ENCODE measurements around the gene CROCC. TPM values are rescaled to one million over a fixed set of nuclear protein-coding genes. Genes with fewer than 3 reads are reported as not detected.
A peak's percentile ranks its signal among the peaks of the same experiment; 100 is the strongest.
"Not testable (repeated sequence)": the region's sequence is repeated elsewhere in the genome, so short reads cannot be mapped to it uniquely, and the experiment has no call there.

The CROCC gene
- total RNA-seq, 2 donors from 2014 or later = 12.6 to 21.6 TPM

DNA sequence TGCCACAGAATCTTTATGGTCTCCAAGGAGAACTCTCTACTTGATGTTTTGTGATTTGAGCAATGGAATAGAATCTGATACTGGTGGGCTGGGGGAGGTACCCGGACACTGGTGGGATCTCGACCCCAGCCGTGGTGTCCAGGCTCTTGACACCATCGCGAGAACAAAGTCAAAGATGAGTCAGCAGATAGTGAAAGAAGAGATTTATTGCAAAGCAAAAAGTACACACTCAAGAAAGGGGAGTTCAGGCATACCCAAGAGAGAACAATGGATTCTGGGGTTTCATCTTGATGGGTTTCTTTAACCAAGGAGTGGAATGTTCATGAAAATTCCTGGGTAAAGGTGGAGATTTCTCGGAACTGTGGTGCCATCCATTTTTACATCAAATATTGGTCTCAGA, 27.4 kb upstream of the CROCC start:
- intact Hi-C loops (cut with DNase I); DNase-seq (ENCODE audit: low spot score): not testable (repeated sequence)

DNA sequence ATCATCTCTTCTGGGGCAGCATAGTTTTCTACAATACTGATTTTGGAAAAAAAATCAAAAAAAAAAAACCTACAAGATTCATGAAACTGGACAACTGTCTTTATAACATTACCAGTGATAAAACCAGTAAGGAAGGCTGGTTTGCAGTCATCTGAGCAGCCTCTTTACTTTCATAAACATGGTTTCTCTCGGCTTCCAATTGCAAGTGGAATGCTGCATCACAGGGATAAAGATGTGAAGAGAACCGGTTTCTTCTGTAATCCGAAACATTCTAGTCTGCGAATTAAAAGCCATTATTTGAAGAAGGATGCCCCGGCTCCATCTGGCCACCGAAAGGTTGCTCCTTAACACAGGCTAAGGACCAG, 26.5 kb upstream of the CROCC start:
- intact Hi-C loops (cut with DNase I); DNase-seq (ENCODE audit: low spot score): not testable (repeated sequence)

DNA sequence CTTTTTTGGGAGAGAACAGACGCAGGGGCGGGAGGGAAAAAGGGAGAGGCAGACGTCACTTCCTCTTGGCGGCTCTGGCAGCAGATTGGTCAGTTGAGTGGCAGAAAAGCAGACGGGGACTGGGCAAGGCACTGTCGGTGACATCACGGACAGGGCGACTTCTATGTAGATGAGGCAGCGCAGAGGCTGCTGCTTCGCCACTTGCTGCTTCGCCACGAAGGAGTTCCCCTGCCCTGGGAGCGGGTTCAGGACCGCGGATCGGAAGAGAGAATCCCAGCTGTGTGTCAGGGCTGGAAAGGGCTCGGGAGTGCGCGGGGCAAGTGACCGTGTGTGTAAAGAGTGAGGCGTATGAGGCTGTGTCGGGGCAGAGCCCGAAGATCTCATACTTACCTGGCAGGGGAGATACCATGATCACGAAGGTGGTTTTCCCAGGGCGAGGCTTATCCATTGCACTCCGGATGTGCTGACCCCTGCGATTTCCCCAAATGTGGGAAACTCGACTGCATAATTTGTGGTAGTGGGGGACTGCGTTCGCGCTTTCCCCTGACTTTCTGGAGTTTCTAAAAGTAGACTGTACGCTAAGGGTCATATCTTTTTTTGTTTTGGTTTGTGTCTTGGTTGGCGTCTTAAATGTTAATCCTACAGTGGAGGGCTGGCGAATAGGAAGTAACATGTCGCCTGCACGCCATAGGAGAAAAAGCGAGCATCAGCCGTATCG, 26.0 kb upstream of the CROCC start, which contains the start of gene RNU1-2:
TSS of gene RNU1-2 (plus strand) at position 383 of the 718 bp plus-strand sequence.
- intact Hi-C loops (cut with DNase I) = not testable (repeated sequence)

DNA sequence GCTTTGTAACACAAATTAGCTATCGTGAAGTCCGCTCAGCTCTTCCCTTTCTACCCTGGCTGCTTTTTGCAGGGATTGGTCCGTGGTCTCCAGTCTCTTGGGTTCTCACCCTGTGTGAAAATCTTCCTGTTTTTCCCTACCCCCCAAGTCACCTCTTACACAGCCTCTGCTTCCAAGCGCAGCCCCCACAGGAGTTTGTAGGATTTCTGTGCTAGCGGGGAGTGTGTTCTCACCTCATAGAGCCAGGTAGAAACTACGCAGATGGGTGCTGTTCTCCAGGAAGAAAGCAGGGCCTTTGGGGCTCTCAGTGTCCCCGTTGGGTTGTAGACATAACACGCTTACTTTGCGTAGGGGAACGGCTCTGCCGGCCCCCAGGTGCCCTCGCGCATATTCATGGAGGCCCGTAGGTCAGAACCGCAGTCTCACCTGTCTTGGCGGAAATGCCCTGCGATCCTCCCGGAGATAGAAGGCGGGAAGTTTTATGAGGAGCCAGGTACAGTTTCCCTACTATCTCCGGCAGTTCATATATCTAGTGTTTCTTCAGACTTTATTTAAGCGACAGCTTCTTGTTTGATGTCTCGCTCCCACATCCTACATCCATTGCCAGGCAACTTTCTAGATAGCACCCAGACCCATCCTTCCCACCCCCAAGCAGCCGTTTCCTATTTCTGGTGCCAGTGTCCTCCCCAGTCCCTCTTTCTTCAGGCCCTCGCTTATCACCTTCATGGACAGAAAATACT, 25.2 kb upstream of the CROCC start:
- intact Hi-C loops (cut with DNase I); DNase-seq (ENCODE audit: low spot score): not testable (repeated sequence)

More for the DNA sequence above, 26.0 kb upstream of the CROCC start, which contains the start of gene RNU1-2:
- peak; percentile 96 for DNase-seq (ENCODE audit: low spot score)

DNA sequence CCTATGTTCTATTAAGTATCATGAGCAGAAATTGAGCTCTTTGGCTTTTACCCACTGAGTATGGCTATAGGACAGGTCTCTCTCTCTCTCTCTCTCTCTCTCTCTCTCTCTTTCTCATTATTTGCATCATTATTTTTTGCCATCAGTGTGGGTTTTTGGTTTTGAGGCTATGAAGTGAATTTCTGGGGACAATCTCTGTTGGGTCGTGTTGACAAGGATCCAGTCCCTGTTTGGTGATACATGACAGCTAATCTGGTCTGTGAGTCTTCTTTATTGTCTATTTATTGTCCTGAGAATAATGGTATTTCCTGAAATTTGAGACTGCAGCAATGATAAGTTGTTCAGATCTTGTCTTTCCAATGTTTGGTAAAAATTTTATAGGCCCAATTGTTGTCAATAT, 24.1 kb upstream of the CROCC start:
- DNase-seq (ENCODE audit: low spot score); intact Hi-C loops (cut with DNase I): not testable (repeated sequence)

DNA sequence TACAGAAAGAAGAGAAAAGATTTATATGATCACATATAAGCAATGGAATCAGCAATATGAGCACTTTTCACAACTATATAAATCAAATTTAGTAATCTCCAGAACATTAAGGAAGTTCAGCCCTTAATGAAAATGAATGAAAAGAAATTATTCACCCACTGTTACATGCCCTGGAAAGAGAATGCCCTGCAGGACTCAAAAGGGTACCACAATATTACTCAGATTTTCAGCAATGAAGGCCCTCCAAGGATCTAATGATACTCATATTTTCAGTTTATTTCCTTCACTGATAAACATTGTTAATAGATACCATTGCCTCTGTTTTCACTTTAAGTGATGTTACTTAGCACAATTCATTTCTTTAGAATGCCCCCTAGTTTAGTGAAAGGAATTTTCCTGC, 23.4 kb upstream of the CROCC start:
- intact Hi-C loops (cut with DNase I) = not testable (repeated sequence)

DNA sequence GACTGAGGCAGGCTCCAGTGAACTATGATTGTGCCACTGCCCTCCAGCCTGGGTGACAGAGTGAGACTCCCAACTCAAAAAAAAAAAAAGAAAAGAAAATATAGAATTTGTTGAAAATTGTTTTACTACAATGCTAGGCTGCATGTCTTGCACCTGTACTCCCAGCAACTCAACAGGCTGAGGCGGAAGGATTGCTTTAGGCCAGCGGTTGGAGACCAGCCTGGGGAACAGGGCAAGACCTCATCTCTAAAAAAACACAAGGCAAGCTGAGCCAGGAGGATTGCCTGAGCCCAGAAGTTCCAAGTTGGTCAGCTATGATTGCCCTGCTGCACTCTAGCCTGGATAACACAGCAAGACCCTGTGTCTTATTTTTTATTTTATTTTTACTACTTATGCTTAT, 22.7 kb upstream of the CROCC start:
- DNase-seq (ENCODE audit: low spot score); intact Hi-C loops (cut with DNase I): not testable (repeated sequence)

More for the DNA sequence above, 23.4 kb upstream of the CROCC start:
- DNase-seq (ENCODE audit: low spot score) = not testable (repeated sequence)

DNA sequence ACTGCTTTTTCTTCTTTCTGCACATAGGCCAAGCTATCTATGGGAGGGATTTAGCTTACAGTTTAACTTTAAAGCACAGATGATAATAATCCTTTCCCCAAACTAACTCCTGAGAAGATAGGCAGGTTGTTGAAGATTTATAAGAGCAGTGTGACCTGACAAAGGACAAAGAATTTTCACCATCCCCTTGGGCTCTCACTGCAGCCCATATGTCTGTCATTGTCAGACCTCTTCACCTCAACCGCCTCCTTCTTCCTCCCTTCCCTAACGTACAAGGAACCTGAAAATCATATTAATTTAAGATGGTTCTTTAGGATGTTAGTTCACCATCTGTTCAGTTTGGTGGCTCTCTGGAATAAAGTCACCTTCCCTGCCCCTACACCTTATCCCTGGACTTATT, 21.0 kb upstream of the CROCC start:
- no peak for DNase-seq (ENCODE audit: low spot score)
- intact Hi-C loops (cut with DNase I) = no loop called here

DNA sequence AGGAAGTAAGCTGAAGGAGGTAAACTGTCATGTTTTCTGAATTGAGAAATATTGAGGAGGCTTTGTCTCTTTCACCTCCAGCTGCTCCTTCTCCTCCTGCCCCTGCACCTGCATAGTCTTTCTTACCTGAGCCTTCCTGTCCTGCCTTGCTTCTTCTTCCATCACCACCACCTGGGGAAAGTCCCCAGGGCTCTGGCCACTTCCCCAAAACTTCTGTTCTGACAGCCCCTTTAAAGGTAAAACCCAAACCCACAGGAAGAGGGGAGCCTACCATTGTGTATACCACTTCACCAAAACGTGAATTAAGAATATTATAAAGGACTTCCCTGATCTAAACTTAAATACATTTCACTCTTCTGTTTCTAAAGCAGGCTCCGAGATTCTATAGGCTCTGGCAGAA, 20.4 kb upstream of the CROCC start:
- intact Hi-C loops (cut with DNase I); DNase-seq (ENCODE audit: low spot score): not testable (repeated sequence)

DNA sequence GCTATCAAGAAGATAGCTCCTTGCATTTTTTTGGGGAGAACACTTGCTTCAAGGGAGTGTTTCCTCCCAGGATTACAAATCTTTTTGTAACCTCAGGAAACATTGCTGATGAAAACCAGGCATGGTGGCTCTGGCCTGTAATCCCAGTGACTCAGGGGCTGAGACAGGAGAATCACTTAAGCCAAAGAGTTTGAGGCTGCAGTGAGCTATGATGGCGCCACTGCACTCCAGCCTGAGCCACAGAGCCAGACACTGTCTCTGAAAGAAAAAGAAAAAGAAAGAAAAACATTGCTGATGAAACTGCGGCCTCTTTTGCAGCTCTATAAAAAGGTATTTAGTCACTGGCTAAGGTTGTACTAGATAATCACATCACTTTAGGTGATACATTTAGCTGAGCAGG, 18.7 kb upstream of the CROCC start:
- intact Hi-C loops (cut with DNase I) = no loop called here

DNA sequence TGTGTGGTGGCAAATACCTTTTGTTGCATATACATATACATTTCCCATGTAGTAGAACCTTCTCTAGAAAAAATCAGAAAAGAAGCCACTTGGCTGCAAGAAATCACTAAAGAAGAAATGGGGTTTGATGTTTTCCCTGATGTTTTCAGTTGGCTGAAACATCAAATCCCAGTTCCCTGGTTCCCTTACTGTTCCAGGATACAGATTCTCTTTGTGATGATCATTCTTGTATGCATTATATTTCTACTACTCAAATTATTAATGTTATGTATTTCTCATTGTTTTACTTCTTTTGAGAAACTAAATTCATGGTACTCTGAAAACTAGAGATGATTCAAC, 18.3 kb upstream of the CROCC start:
- intact Hi-C loops (cut with DNase I) = no loop called here
- no peak for DNase-seq (ENCODE audit: low spot score)

More for the DNA sequence above, 18.7 kb upstream of the CROCC start:
- DNase-seq (ENCODE audit: low spot score) = no peak

DNA sequence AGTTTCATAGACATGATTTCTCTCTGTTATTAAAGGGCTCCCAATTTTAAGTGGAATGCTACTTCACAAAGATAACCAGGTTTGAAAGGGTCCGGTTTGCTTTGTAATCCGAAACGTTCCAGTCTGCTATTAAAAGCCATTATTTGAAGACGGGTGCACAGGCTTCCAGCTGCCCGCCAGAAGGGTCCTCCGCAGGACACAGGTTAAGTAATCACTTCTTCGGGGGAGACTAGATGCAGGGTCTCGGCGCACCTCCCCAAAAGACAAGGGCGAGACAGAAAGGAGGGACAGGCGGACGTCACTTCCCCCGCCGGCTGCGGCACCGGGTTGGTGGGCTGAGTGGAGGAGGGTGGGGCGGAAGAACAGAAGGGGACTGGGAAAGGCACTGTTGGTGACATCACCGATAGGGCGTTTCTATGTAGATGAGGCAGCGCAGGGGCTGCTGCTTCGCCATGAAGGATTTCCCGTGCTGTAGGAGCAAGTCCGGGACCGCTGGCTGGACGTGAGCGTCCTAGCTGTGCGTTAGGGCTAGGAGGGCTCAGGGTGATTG, 17.1 kb upstream of the CROCC start:
- DNase-seq (ENCODE audit: low spot score) = peak; percentile 100
- intact Hi-C loops (cut with DNase I) = no loop called here

DNA sequence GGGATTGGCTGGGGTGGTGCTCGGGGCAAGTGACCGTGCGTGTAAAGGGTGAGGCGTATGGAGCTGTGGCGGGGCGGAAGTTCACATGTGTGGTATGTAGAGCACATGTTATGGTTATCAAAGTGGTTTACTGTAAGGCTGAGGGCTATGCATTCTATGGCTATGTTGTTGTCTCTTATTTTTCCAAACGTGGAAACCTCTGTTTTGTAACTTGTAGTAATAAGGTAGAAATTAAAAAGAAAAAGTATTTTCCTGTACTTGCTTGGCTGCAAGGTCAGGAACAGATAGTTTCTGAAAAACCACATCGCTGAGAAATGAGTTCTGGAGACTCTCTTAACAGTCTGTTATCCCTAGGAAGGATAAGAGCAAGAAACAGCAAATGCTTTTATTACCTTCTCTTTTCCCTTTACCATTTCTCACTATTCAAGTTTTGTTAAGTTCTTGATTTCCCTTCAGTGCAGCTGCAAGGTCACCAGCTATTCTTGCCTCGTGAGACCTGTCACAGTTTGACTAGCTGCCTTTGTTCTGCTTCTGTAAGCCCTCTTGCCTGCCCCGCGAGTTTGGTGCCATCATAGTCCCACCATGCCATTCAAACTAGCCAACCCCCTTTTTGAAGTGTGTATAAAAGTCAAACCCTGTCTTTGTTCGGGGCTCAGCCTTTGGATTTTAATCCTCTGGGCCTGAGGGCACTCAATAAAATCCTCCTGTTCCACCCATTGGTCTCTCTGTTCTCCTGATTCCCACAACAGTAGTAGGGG, 16.4 kb upstream of the CROCC start:
- DNase-seq (ENCODE audit: low spot score) = peak; percentile 79
- intact Hi-C loops (cut with DNase I) = no loop called here

DNA sequence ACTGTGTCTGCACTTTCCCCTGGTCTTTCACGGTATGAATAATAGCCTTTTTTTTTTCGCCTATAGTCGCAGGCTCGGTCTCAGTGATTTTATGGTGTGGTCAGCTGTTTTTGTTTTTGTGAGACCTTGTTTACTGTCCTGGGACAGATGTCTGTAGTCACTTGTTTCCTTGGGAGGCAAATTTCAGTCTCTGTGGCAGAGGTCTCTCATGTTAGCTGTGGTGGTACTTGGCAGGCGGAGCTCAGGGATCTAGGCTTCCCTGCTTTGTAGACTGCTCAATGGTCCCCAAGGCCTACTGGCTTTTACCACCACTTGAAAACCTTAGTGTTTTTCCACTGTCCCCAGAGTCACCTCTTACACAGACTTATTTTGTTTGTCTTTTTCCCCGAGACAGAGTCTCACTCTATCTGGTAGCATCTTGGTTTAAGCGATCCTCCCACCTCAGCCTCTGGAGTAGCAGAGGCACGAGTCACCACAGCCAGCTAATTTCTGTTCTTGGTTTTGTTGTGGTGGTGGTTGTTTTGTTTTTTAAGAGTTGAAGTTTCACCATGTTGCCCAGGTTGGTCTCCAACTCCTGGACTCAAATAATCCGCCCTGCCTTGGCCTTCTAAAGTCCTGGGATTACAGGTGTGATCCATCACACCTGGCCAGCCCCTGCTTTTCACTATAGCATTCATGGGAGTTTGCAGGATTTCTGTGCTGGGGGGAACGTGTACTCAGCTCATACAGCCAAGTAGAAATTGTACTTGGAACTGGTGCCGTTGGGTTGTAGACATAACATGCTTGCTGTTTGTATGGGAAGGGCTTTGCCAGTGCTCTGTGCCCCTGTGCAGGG, 15.6 kb upstream of the CROCC start:
- intact Hi-C loops (cut with DNase I) = no loop called here
- DNase-seq (ENCODE audit: low spot score) = no peak

DNA sequence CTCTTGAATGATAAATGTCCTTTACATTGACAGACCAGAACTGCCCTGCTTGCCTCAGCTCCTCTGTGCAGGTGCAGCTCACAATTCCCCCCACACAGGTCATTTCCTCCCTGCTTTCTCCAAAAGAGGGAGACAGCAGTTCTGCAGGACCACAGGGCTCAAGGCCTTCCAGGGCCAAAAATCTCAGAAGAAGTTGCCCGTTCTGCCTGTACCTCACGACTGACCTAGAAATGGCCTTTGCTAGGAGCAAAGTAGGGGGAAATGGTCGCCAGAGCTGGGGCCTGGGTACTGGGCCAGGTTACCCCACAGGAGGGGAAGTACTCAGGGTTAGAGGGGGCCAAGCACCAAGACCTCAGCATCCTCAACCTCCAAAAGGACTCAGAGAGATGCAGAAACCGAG, 14.9 kb upstream of the CROCC start:
- no peak for DNase-seq (ENCODE audit: low spot score)
- intact Hi-C loops (cut with DNase I) = no loop called here

DNA sequence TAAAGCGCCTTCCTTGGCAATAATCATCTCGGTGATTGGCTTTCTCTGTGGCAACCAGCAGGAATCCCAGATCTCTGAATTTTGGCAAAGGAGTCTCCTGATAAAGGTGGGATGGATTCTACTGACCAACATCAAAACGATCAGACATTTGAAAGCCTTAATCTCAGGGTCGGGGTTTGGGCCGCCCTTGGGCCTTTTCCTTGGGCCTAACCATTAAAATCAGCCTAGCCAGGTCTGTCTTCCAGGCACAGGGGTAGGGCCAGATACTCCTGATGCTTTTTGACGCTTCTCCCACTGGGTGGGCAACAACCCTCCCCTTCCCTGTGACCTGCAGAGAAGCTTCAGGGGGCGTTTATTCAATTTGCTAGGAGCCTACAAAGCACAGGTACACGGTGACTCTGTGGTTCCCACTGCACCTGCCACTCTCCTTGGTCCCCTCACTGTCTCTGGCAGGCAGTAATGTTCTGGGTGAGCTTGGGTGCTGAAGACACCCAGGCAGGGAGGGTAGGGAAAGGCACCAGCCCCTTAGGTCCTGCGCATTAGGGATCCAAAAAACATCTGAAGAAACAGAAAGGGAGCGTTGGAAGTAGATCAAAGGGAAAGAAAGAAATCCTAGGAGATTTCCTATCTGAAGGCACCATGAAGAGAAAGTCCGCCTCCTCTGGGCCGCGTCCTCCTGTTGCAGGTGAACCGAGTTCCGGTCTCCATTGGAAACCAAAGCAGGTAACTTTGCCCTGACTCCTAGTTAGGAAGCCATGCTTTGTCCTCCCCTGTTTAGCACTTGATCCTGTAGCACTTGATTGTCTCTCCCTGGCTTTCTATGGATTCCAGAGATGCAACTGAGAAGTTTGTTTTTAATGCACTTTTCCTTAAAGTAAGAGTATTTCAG, 13.6 kb upstream of the CROCC start:
- DNase-seq (ENCODE audit: low spot score) = peak; percentile 75
- intact Hi-C loops (cut with DNase I) = no loop called here

DNA sequence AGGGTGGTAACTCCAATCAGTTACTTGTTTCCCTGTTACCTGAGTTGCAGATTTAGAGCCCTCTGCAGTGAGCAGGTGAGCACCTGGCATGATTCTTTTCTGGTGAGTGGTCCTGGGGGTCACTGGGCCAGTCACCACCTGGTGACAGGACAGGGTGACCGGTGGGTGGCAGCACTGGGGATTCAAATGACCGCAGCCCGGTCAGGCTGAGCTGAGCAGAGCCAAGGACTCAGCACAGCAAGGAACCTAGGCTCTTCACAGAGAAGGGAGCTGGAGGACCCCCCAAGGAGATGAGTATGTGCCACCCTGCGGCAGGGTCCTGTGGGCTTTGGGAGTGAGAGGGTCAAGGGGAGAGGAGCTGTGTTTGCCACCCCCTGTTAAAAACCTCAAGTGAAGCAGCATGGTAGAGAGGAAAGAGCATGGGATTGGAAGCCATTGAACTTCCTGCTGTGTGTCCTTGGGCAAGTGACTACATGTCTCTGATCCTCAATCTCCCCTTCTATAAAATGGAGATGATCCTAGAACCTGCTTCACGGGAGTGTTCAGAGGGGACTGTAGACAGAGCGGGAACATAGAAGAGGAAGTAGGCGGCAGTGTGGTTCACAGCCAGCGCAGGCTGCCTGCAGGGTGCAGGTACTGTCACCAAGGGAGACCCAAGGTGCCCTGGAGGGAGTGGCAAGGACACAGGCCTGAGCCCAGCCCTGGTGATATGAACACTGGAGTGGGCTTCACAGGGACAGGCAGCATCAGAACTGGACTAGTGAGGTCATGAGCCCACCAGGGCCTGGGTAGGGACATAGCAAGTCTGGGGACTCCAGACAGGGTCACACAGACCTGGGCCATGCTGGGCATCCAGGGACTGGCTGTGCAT, 9.6 kb upstream of the CROCC start:
- peak; percentile 80 for DNase-seq (ENCODE audit: low spot score)
- intact Hi-C loops (cut with DNase I) = not testable (repeated sequence)

All from posterior vena cava (tissue), 2 donors.